H1 (cell line): ENCODE measurements around the gene CREG2.

Experiments used
- ATF3 ChIP-seq: IDR thresholded peaks from 2 replicates; pipeline ENCODE4 v1.6.1; 2011; ENCODE audit warnings: low read depth, mild to moderate bottlenecking, low read length; ENCODE audit not compliant: insufficient read depth
- CTCF ChIP-seq, 3 experiments: IDR thresholded peaks; 1 replicate in 2 of 3; 2 replicates in 1 of 3; pipeline versions ENCODE4 v1.5.1 to v1.6.1; 2011; ENCODE audit warnings: low read length in 3 of 3, mild to moderate bottlenecking in 3 of 3, inconsistent platforms in 2 of 3, low read depth in 1 of 3, moderate library complexity in 1 of 3; ENCODE audit not compliant: insufficient read depth in 1 of 3; ENCODE audit errors: control extremely low read depth in 1 of 3
- POLR2AphosphoS5 ChIP-seq: IDR thresholded peaks from 2 replicates; pipeline ENCODE4 v1.6.1; 2011; ENCODE audit warnings: low read depth, low read length
- RXRA ChIP-seq: IDR thresholded peaks from 2 replicates; pipeline ENCODE4 v1.6.1; 2011; ENCODE audit warnings: low read depth, mild to moderate bottlenecking, low read length, moderate library complexity; ENCODE audit not compliant: insufficient read depth
- SIN3A ChIP-seq, 2 experiments: IDR thresholded peaks in 1 of 2; conservative IDR thresholded peaks in 1 of 2; 2 replicates each; pipeline ENCODE4 v1.6.1; 2011 to 2012; ENCODE audit warnings: low read length in 2 of 2, improper control_type of control experiment in 1 of 2, low read depth in 1 of 2, mild to moderate bottlenecking in 1 of 2

- TF ChIP-seq ATF3 (no peak), SIN3A (conservative IDR thresholded peaks at IDR 0.05 in 1 of 2, IDR thresholded peaks at IDR 0.05 in 1 of 2; ENCODE audit: low read depth in 1 of 2, low read length in 2 of 2) (no peak), POLR2AphosphoS5 (no peak), CTCF (IDR thresholded peaks at IDR 0.05; ENCODE audit: control extremely low read depth in 1 of 3, insufficient read depth in 1 of 3, low read depth in 1 of 3, low read length in 3 of 3) (no peak), RXRA (no peak)
Observed at GRCh38 chr2:101420623-101421022, 33.3 kb upstream of the CREG2 start.
